T-helper 2 cell treated with Interferon-gamma antibody and Interleukin-4, amounts not matched to agents 100 ng/mL and 5 ng/mL, for 36 hours (primary cell): ENCODE data around the gene ICAM1. TPM values are rescaled to one million over a fixed set of nuclear protein-coding genes. Genes with fewer than 3 reads are reported as not detected.

Experiments
- intact Hi-C: fragments of 100-400 bp; cut with micrococcal nuclease; formaldehyde crosslinking; loops from one replicate; pipeline ENCODE4 v1.15.1; 2023
- total RNA-seq: library from RNA; stranded (reverse); gene quantifications from 2 replicates; pipeline ENCODE4 v1.2.3, GENCODE V29; 2022

ICAM1 gene
- total RNA-seq, 1 donor from 2014 or later, result 21.7 TPM

GRCh38 chr19:10320602-10321416, 49.9 kb downstream of the ICAM1 start:
- intact Hi-C loops, result no loop called here

DNA sequence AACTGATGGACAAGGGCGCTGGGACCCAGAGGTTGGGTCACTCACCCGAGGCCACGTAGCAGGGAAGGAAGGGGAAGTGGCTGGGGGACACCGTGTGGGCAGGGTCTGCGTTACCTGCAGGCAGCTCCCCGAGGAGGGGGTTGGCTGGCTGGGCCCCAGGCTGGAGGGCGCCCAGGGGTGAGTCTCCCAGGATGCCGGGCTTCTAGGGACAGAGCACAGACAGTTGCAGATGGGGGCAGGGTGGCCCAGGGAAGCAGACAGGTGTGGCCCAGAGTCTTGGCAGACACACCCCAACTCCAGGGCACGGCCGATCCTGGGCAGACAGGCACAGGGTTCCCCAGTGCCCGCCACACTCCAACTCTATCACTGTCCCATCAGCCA, 50.5 kb downstream of the ICAM1 start:
- intact Hi-C loops, result no loop called here

- intact Hi-C loops, result no loop called here
These were observed 51.2 kb downstream of the ICAM1 start for GRCh38 chr19:10321874-10322835.

GRCh38 chr19:10325732-10326131, 54.8 kb downstream of the ICAM1 start:
- intact Hi-C loops, result no loop called here

DNA sequence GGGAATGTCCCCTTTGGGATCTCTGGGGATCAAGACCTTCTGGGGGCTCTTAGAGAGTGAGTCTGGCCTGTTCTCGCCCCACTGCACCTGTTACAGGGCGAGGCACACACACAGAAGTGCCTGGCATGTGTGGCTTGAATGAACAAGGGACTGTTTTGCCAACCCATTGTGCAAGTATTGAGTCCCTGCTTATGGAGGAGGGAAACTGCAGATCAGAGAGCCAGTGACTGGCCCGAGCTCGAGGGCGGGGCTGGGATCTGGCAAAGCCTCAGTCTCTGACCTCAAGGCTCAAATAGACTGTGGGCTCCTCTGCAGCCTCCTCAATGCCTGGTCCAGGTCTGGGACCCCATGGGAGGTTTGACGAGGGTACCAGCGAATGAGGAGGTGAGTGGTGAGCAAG, 56.9 kb downstream of the ICAM1 start:
- intact Hi-C loops, result no loop called here

- intact Hi-C loops, result no loop called here
These were observed 57.9 kb downstream of the ICAM1 start for GRCh38 chr19:10328558-10329429.

- intact Hi-C loops, result no loop called here
These were observed 58.6 kb downstream of the ICAM1 start for GRCh38 chr19:10329555-10329954.

DNA sequence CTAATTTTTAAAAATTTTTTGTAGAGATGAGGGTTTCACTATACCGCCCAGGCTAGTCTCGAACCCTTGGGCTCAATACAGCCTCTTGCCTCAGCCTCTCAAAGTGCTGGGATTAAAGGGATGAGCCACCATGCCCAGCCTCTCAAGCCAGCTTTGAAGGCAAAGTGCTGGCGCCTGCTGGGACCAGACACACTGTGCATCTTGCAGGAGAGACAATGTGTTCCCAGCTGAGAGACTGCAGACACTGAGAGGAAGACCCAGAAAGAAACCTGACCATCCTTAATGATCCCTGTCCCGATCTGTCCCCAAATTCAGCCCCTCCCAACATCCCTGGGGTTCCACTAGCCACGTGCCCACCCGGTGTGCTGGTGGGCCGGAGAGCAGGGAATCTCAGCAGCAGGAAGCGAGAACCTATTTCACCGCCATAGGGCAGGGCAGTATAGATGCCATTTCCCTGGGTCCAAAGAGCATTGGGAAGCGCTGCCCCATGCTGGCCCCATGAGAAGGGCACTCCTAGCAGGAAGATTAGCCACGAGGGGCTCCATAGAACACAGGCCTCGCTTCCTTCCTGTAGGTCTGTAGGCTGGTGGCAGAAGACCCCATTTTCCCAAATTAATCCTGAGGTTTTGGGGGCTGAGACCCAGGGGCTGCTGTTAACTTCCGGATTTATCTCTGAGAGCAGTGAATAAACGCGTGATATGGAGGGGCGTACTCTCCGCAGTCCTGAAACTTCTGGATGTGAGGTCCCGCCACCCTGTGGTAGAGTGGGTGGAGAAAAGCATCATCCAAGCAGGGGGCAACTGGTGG, 61.4 kb downstream of the ICAM1 start:
- intact Hi-C loops, result loop anchor here (2.0 to 5.0 kb wide), 2 partner anchors 40 to 320 kb away; partner anchors contain the start of gene ILF3

DNA sequence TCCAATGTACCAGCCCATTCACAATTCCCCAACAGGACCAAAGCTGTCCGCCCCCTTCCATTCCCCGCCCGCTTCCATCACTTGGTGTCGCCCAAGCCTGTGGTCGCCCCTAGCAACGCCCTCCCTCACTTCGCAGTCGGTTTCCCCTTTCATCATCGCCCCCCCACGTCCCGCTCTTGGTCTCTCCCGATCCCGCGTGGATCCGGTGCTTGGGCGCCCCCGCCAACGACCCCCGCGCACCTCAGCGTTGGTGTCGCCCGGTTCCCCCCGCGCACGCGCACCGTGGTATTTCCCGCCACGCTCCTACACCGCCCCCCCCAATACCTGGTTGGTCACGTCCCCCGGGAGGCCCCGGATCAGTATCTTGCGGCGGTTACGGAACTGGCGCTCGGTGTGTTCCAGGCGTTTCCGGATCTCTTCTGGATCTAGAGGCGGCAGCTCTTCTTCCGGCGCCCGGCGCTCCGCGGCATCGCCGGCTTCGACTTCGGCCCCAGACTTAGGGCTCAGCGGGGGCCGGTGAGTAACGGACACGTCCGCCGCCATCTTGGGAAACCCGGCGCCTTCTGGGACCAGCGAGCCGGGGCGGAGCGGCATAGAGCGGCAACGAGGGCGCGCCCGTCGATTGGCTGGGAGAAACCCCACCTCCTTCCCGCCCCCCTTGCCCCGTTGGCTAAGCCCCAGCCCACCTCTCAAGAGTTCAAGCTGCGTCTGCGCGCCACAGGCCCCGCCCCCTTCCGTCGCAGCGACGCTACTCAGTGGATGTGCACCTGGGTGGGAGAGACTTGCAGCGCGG, 62.2 kb downstream of the ICAM1 start, which contains the start of gene RAVER1:
TSS of gene RAVER1 (minus strand) at position 565 of the 793 bp plus-strand sequence. CDS start at position 543, 22 bp downstream.
- intact Hi-C loops, result loop anchor here (1.0 to 5.0 kb wide), 4 partner anchors 17 to 319 kb away; partner anchors contain the start of genes FDX2, ILF3 and TYK2

- intact Hi-C loops, result loop anchor here (1.0 to 5.0 kb wide), 4 partner anchors 18 to 318 kb away; partner anchors contain the start of genes FDX2, ILF3 and TYK2
These were observed 63.1 kb downstream of the ICAM1 start for GRCh38 chr19:10333758-10334587.

- intact Hi-C loops, result loop anchor here (5.0 kb wide), 2 partner anchors 67 to 318 kb away; partner anchors contain the start of gene ILF3
These were observed 63.9 kb downstream of the ICAM1 start for GRCh38 chr19:10334588-10335351.

- intact Hi-C loops, result loop anchor here (5.0 kb wide), 1 partner anchor 68 kb away; no protein-coding TSS in a partner anchor
These were observed 64.5 kb downstream of the ICAM1 start for GRCh38 chr19:10335352-10335985.

Other genes starting within 250 kb of the ICAM1 start
- 67.8 and 68.1 TPM in 2 replicates for gene SHFL, start 184.8 kb upstream of the ICAM1 start, total RNA-seq
- 1.3 and 2.0 TPM in 2 replicates for gene ANGPTL6, start 168.4 kb upstream of the ICAM1 start, total RNA-seq
- 82.1 and 83.0 TPM in 2 replicates for gene PPAN, start 164.8 kb upstream of the ICAM1 start, total RNA-seq
- 27.7 and 31.1 TPM in 2 replicates for gene P2RY11, start 159.4 kb upstream of the ICAM1 start, total RNA-seq
- 226 and 229 TPM in 2 replicates for gene EIF3G, start 151.2 kb upstream of the ICAM1 start, total RNA-seq
- gene DNMT1, start 76.2 kb upstream of the ICAM1 start, total RNA-seq, result 398 and 410 TPM in 2 replicates
- 6.9 and 7.0 TPM in 2 replicates for gene S1PR2, start 39.8 kb upstream of the ICAM1 start, total RNA-seq
- gene MRPL4, start 18.9 kb upstream of the ICAM1 start, total RNA-seq, result 76.3 and 77.9 TPM in 2 replicates
- gene ICAM4, start 15.8 kb downstream of the ICAM1 start, total RNA-seq, result 2.5 and 4.0 TPM in 2 replicates
- 0.70 and 0.82 TPM in 2 replicates for gene ICAM5, start 18.8 kb downstream of the ICAM1 start, total RNA-seq
- 2.4 and 3.7 TPM in 2 replicates for gene ZGLP1, start 38.7 kb downstream of the ICAM1 start, total RNA-seq
- 7.2 and 9.0 TPM in 2 replicates for gene FDX2, start 44.9 kb downstream of the ICAM1 start, total RNA-seq
- gene RAVER1, start 62.4 kb downstream of the ICAM1 start, total RNA-seq, result 78.0 and 81.8 TPM in 2 replicates
- 183 and 185 TPM in 2 replicates for gene ICAM3, start 68.5 kb downstream of the ICAM1 start, total RNA-seq
- 250 and 257 TPM in 2 replicates for gene TYK2, start 109.5 kb downstream of the ICAM1 start, total RNA-seq
- 201 and 202 TPM in 2 replicates for gene CDC37, start 132.4 kb downstream of the ICAM1 start, total RNA-seq
- 61.2 and 64.9 TPM in 2 replicates for gene PDE4A, start 149.4 kb downstream of the ICAM1 start, total RNA-seq
- 88.7 and 98.7 TPM in 2 replicates for gene KEAP1, start 232.2 kb downstream of the ICAM1 start, total RNA-seq
- gene S1PR5, start 246.3 kb downstream of the ICAM1 start, total RNA-seq, result not detected in 2 replicates